ENCODE data around the gene GLIS1.

Gene GLIS1

DNA sequence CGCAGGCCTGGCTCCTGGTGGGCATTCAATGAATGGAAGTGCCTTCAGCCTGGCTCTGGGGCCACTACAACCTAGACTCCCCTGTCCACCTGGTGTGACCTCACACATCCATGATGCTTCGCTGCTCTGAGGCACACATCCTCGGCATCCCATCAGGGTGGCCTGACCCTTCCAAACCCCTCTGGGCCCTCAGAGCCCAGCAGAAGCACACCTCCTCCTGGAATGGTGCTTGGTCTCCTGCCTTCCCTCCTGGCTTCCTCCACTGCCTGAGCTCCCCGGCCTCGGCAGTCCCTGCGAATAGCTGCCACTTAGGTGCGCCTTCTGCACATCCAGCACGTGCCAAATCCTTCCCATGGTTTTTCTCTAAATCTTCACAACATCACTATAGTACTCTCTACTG, 133.8 kb downstream of the GLIS1 start:
- DNase-seq (ENCODE audit: low read depth) = no peak
- TF ChIP-seq, protein P1, sequence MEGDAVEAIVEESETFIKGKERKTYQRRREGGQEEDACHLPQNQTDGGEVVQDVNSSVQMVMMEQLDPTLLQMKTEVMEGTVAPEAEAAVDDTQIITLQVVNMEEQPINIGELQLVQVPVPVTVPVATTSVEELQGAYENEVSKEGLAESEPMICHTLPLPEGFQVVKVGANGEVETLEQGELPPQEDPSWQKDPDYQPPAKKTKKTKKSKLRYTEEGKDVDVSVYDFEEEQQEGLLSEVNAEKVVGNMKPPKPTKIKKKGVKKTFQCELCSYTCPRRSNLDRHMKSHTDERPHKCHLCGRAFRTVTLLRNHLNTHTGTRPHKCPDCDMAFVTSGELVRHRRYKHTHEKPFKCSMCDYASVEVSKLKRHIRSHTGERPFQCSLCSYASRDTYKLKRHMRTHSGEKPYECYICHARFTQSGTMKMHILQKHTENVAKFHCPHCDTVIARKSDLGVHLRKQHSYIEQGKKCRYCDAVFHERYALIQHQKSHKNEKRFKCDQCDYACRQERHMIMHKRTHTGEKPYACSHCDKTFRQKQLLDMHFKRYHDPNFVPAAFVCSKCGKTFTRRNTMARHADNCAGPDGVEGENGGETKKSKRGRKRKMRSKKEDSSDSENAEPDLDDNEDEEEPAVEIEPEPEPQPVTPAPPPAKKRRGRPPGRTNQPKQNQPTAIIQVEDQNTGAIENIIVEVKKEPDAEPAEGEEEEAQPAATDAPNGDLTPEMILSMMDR (IDR thresholded peaks at IDR 0.05; ENCODE audit: low read depth, low read length, missing control alignments) = no peak

DNA sequence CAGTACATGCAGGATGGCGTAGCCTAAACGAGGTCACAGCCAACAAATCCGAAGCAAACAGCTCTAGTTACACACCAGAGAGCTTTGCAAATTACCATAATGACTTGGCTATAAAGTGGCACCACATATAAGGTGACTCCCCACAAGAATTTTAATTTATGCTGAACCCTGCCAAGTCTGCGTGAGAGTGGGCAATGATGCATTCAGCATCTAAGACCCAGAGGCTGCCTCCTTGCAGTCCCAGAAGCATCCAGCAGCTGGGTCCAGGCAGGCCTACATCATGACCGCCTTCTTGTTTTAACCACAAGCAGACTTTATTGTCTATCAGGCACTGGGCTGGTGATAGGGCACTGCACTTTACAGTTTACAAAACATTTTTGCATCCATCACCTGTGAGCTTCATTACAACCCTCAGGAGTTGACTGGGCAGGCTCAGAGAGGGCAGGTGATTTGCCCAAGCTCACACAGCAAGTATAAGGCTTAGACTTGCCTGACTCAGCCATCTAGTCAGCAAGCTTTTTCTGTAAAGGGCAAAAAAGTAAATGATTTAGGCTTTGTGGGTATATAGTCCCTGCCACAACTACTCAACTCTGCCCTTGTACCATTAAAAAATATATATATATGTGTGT, 134.6 kb downstream of the GLIS1 start:
- no peak overlapping the region for H3K4me3 ChIP-seq (ENCODE audit: low read depth, low read length)
- DNase-seq (ENCODE audit: low read depth) = no peak
- TF ChIP-seq, protein P1 (IDR thresholded peaks at IDR 0.05; ENCODE audit: low read depth, low read length, missing control alignments) = no peak

More for the DNA sequence above, 133.8 kb downstream of the GLIS1 start:
- H3K4me3 ChIP-seq (ENCODE audit: low read depth, low read length) = no peak overlapping the region

DNA sequence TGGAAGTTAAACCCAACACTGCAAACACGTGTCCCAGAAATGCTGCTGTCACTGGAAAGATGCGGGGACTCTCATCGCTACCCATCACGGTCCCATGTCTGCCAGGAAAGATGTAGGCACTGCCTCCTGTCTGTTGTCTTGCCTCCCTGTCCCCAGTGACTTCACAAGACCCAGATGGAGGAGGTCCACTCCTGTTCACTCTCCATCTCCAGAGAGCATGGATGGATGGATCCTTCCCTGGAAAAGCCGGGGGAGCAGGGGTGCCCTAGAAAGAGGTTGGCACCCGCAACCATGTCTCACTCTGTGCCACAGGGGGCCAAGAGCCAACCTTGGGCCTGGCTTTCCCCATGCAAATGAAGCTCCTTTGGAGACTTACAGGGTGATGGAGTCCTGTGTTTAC, 135.5 kb downstream of the GLIS1 start:
- TF ChIP-seq, protein P1 (IDR thresholded peaks at IDR 0.05; ENCODE audit: low read depth, low read length, missing control alignments) = no peak
- H3K4me3 ChIP-seq (ENCODE audit: low read depth, low read length) = no peak overlapping the region
- no peak for DNase-seq (ENCODE audit: low read depth)

DNA sequence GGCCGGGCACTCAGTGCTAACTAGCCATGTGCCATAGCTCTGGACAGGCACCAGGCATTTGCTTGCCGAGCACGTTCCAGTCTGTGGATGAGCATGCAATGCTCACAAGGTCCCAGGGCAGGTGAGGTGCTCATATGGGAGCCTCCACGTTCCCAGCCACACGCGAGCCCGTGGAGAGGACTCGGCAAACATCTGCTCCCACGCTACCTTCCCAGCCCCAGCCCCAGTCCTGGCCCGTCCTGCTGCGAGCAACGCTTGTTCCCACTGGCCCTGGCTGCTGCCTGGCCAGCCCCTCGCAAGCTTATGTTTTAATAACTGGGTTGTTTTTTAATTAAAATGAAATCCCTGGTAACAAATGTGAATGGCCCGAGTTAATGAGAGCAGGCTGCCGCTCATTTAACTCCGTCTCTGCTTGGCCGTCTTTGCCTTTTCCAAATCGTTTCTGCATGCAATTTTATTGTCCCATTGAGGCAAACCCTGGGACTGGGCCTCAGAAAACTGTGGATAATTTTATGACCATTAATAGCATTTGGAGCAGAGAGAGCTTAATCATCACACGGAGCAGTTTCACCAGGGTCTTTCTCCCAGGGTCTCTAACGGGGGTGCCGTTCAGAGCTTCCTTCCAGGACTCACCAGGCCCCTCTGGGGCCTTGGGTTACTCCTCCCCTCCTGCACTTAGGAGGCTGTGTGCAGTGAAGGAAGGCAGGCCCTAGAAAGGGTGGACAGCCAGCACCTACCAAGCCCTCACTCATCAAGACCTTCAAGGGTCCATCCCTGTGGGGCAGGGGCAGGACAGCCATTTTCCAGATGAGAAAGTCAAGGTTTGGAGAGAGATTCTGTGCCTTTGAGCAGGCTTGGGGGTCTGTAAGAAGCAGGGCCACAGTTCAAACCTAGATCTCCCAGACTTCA, 136.8 kb downstream of the GLIS1 start:
- TF ChIP-seq, protein P1 (IDR thresholded peaks at IDR 0.05; ENCODE audit: low read depth, low read length, missing control alignments) = no peak
- no peak for DNase-seq (ENCODE audit: low read depth)
- no peak overlapping the region for H3K4me3 ChIP-seq (ENCODE audit: low read depth, low read length)

DNA sequence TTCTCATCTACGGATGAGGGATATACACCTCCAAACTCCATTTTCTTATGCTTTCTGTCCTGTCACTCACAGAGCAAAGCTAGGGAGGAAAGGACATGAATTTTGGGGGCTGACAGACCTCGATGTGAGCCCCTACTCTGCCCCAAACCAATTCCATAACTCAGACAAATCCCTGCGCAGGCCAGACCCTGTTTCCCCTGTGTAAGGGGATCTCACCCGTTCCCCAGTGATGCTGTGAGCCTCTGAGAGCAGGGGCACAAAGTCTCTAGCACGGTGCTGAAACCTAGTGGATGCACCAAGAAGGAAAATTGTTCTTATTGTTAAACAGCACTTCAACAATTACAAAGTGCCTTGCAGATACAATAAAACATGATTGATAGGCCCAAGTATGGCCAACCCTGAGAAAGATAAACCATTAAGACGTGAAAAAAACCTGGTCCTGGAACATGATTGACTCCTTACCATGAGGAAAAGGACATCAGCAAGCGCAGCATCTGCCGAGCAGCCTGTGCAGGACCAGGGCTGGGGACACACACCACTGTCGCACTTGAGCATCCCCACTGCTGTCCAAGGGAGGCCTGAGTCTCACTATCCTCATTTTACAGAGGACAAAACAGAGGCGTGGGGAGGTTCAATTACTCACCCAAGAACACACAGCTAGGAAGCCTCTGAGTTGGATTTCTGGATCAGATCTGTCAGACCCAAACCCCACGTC, 137.8 kb downstream of the GLIS1 start:
- no peak for DNase-seq (ENCODE audit: low read depth)
- TF ChIP-seq, protein P1 (IDR thresholded peaks at IDR 0.05; ENCODE audit: low read depth, low read length, missing control alignments) = no peak
- H3K4me3 ChIP-seq (ENCODE audit: low read depth, low read length) = no peak overlapping the region

DNA sequence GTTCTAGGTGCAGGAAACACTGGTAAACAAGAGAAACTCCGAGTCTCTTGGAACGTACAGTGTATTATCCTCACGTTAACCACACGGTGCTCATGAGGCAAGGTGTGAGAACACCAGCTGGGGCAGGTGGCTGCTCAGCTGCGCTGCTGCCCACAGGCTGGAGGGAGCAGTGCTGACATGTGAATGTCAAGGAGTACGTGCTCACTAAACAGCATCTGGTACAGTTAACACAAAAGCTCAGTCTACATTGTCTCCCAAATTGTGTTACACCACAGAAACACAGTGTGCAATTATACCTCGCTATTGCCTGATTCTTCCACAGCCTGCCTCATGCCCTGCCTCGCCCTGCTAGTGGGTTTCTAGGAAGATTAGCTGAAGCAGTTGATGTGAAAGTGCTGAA, 138.4 kb downstream of the GLIS1 start:
- TF ChIP-seq, protein P1 (IDR thresholded peaks at IDR 0.05; ENCODE audit: low read depth, low read length, missing control alignments) = no peak
- DNase-seq (ENCODE audit: low read depth) = no peak
- no peak overlapping the region for H3K4me3 ChIP-seq (ENCODE audit: low read depth, low read length)
